ENCODE data around the gene SPTBN5.

The SPTBN5 gene

GRCh38 chr15:41892621-41893421 lies 1.0 kb downstream of the SPTBN5 start:
- Mint-ChIP-seq H3K4me3 (peak overlapping the region; percentile 63 to 84), H3K27ac (peak overlapping the region; percentile 99 to 100), H3K4me1 (ENCODE audit: low read depth in 2 of 2) (peaks cover 47 to 54% of the 10 kb centered on the region in 2 donors), H3K9me3 (no peaks in the 10 kb centered on the region), H3K36me3 (ENCODE audit: insufficient read depth) (peaks cover 30% of the 10 kb centered on the region), H3K27me3 (no peaks in the 10 kb centered on the region)
- ATAC-seq (replicated peaks) (peak; percentile 34), DNase-seq (peak in 2 of 3 experiments; percentile 39 to 45)

- no peaks in the 10 kb centered on the region for H3K27me3 Mint-ChIP-seq
- H3K36me3 Mint-ChIP-seq (ENCODE audit: insufficient read depth): peaks cover 24% of the 10 kb centered on the region
- peak overlapping the region; percentile 99 to 100 for H3K27ac Mint-ChIP-seq
- ATAC-seq (replicated peaks): no peak
- H3K4me1 Mint-ChIP-seq (ENCODE audit: low read depth in 2 of 2): peaks cover 51 to 60% of the 10 kb centered on the region in 2 donors
- DNase-seq: no peak
- peak overlapping the region in 1 of 2 donors; percentile 84 for H3K4me3 Mint-ChIP-seq
- no peaks in the 10 kb centered on the region for H3K9me3 Mint-ChIP-seq
Observed at GRCh38 chr15:41891946-41892345, 1.9 kb downstream of the SPTBN5 start.

DNA sequence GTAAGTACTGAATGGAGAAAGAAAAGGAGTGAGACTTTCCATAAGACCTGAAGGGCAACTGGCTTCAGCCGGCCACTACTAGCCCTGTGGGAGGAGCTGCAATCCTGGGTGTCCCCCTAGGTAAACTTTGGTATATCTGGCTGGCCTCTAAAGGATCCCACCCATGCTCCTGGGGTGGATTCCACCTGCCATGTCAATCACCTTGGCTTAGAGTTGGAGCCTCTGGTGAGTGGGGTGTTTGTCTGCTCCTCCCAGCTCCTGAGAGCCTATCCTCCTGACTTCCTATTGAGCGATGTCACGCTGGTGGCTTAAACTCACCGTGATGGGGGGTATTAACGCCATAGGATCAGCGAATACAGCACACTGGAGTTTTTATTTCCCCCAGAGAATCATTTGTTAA lies 2.6 kb downstream of the SPTBN5 start:
- ATAC-seq (replicated peaks) (no peak), DNase-seq (no peak)
- H3K9me3 Mint-ChIP-seq: no peaks in the 10 kb centered on the region
- H3K36me3 Mint-ChIP-seq (ENCODE audit: insufficient read depth): peaks cover 21% of the 10 kb centered on the region
- H3K4me1 Mint-ChIP-seq (ENCODE audit: low read depth in 2 of 2): peaks cover 51 to 58% of the 10 kb centered on the region in 2 donors
- H3K27ac Mint-ChIP-seq: peak overlapping the region; percentile 99 to 100
- no peaks in the 10 kb centered on the region for H3K27me3 Mint-ChIP-seq
- no peak overlapping the region for H3K4me3 Mint-ChIP-seq

GRCh38 chr15:41890050-41890690 lies 3.7 kb downstream of the SPTBN5 start:
- Mint-ChIP-seq H3K27ac (peak overlapping the region; percentile 84 to 99), H3K36me3 (ENCODE audit: insufficient read depth) (peaks cover 12% of the 10 kb centered on the region), H3K4me1 (ENCODE audit: low read depth in 2 of 2) (peaks cover 50 to 54% of the 10 kb centered on the region in 2 donors), H3K4me3 (no peak overlapping the region), H3K9me3 (no peaks in the 10 kb centered on the region), H3K27me3 (no peaks in the 10 kb centered on the region)
- DNase-seq: no peak
- no peak for ATAC-seq (replicated peaks)

DNA sequence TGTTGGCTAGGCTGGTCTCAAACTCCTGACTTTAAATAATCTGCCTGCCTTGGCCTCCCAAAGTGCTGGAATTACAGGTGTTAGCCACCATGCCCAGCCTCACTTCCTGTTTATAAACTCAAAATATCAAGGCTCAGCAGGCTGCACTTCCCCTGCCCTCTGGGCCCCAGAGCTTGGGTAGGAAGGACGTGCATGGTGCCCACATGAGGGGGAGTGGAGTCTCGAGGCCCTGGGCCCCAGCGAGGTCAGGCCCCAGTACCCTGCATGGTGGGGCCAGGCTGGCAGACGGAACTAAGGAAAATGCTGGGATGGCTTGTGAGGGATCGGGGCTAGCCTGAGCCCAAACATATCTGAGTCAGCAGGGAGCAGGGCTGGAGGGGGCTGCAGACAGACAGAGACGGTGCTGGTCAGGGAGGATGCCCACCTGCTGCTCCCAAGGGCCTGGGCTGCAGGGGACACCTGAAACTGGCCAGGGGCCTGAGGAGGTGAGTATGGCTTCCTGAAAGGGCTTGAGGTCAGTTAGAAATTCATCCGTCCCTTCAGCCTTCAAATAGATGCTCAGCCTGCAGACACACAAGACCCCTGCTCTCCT lies 5.1 kb downstream of the SPTBN5 start:
- H3K9me3 Mint-ChIP-seq: no peaks in the 10 kb centered on the region
- ATAC-seq (replicated peaks) (peak; percentile 37), DNase-seq (no peak)
- H3K4me3 Mint-ChIP-seq: peak overlapping the region; percentile 46 to 63
- peaks cover 4% of the 10 kb centered on the region for H3K36me3 Mint-ChIP-seq (ENCODE audit: insufficient read depth)
- no peaks in the 10 kb centered on the region for H3K27me3 Mint-ChIP-seq
- H3K4me1 Mint-ChIP-seq (ENCODE audit: low read depth in 2 of 2): peaks cover 39 to 45% of the 10 kb centered on the region in 2 donors
- peak overlapping the region; percentile 84 to 99 for H3K27ac Mint-ChIP-seq

GRCh38 chr15:41887893-41888292 lies 6.0 kb downstream of the SPTBN5 start:
- Mint-ChIP-seq H3K4me1 (ENCODE audit: low read depth in 2 of 2) (peaks cover 30 to 39% of the 10 kb centered on the region in 2 donors), H3K27ac (peak overlapping the region; percentile 84 to 99), H3K9me3 (no peaks in the 10 kb centered on the region), H3K4me3 (no peak overlapping the region), H3K27me3 (no peaks in the 10 kb centered on the region), H3K36me3 (ENCODE audit: insufficient read depth) (peaks cover 4% of the 10 kb centered on the region)
- ATAC-seq (replicated peaks) (no peak), DNase-seq (no peak)

DNA sequence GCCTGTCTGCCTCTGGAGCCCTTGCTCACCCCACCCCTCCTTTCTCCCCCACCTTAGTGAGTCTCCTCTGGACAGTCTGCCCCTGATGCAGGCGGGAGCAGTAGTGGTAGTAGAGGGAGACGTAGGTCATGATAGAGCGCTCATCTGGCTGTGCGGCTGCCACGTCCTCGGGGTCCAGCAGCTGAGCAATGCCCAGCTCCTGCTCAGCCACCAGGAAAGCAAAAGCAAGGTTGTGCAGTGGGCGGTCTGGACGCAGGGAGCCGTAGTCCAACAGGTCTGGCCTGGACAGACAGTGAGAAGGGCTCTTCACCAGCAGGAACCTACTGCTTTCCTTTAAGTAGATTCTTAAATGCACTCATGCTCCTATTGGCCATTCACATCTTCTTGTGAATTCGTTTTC lies 6.7 kb downstream of the SPTBN5 start:
- Mint-ChIP-seq H3K4me1 (ENCODE audit: low read depth in 2 of 2) (peaks cover 23 to 32% of the 10 kb centered on the region in 2 donors), H3K4me3 (peak overlapping the region in 1 of 2 donors; percentile 37), H3K9me3 (no peaks in the 10 kb centered on the region), H3K27me3 (no peaks in the 10 kb centered on the region), H3K36me3 (ENCODE audit: insufficient read depth) (peaks cover 4% of the 10 kb centered on the region), H3K27ac (peak overlapping the region; percentile 82 to 99)
- no peak for DNase-seq
- no peak for ATAC-seq (replicated peaks)

- Mint-ChIP-seq H3K36me3 (ENCODE audit: insufficient read depth) (peaks cover 4% of the 10 kb centered on the region), H3K4me1 (ENCODE audit: low read depth in 2 of 2) (peaks cover 20 to 32% of the 10 kb centered on the region in 2 donors), H3K27me3 (no peaks in the 10 kb centered on the region), H3K9me3 (no peaks in the 10 kb centered on the region), H3K27ac (peak overlapping the region in 1 of 2 donors; percentile 99), H3K4me3 (no peak overlapping the region)
- DNase-seq (no peak), ATAC-seq (replicated peaks) (no peak)
Observed at GRCh38 chr15:41886741-41887140, 7.1 kb downstream of the SPTBN5 start.

DNA sequence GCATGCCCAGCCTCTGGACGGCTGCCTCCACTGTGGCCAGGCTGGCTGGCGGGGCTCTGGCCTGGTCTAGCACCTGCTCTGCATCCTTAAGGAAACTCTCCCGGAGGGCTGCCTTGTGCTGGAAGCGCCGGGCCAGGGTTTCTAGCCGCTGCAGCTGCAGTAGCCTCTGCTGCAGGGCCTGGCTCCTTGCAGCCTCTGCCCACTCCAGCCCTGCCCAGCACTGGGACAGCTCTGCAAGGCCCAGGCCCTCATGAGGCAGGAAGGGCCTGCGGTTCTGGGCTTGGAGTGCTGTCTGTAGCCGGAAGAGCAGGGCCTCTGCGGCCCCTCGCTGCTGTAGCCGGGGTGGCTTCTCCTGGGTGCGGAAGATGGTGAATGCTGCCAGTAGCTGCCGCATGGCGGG lies 8.0 kb downstream of the SPTBN5 start:
- H3K36me3 Mint-ChIP-seq (ENCODE audit: insufficient read depth): peaks cover 4% of the 10 kb centered on the region
- H3K4me1 Mint-ChIP-seq (ENCODE audit: low read depth in 2 of 2): peaks cover 20 to 39% of the 10 kb centered on the region in 2 donors
- DNase-seq (no peak), ATAC-seq (replicated peaks) (no peak)
- peak overlapping the region in 1 of 2 donors; percentile 99 for H3K27ac Mint-ChIP-seq
- H3K27me3 Mint-ChIP-seq: peaks cover 8 to 9% of the 10 kb centered on the region in 2 donors
- no peaks in the 10 kb centered on the region for H3K9me3 Mint-ChIP-seq
- no peak overlapping the region for H3K4me3 Mint-ChIP-seq

GRCh38 chr15:41885321-41885720 lies 8.5 kb downstream of the SPTBN5 start:
- peaks cover 20 to 40% of the 10 kb centered on the region in 2 donors for H3K4me1 Mint-ChIP-seq (ENCODE audit: low read depth in 2 of 2)
- DNase-seq: no peak

GRCh38 chr15:41884458-41884857 lies 9.4 kb downstream of the SPTBN5 start:
- H3K9me3 Mint-ChIP-seq: no peaks in the 10 kb centered on the region
- no peak overlapping the region for H3K4me3 Mint-ChIP-seq
- H3K36me3 Mint-ChIP-seq (ENCODE audit: insufficient read depth): peaks cover 4% of the 10 kb centered on the region
- H3K27ac Mint-ChIP-seq: peak overlapping the region in 1 of 2 donors; percentile 14
- H3K4me1 Mint-ChIP-seq (ENCODE audit: low read depth in 2 of 2): peaks cover 20 to 37% of the 10 kb centered on the region in 2 donors
- DNase-seq (no peak), ATAC-seq (replicated peaks) (no peak)
- H3K27me3 Mint-ChIP-seq: peaks cover 12 to 22% of the 10 kb centered on the region in 2 donors

More at GRCh38 chr15:41885321-41885720, 8.5 kb downstream of the SPTBN5 start:
- Mint-ChIP-seq H3K9me3 (no peaks in the 10 kb centered on the region), H3K4me3 (no peak overlapping the region), H3K27me3 (peaks cover 12 to 14% of the 10 kb centered on the region in 2 donors), H3K36me3 (ENCODE audit: insufficient read depth) (peaks cover 4% of the 10 kb centered on the region), H3K27ac (no peak overlapping the region)
- ATAC-seq (replicated peaks): no peak

- Mint-ChIP-seq H3K4me3 (no peak overlapping the region), H3K27ac (no peak overlapping the region), H3K27me3 (peaks cover 12 to 24% of the 10 kb centered on the region in 2 donors), H3K36me3 (ENCODE audit: insufficient read depth) (peaks cover 4% of the 10 kb centered on the region), H3K9me3 (no peaks in the 10 kb centered on the region), H3K4me1 (ENCODE audit: low read depth in 2 of 2) (peaks cover 13 to 29% of the 10 kb centered on the region in 2 donors)
- DNase-seq: no peak
- no peak for ATAC-seq (replicated peaks)
Observed at GRCh38 chr15:41883484-41883825, 10.4 kb downstream of the SPTBN5 start.

DNA sequence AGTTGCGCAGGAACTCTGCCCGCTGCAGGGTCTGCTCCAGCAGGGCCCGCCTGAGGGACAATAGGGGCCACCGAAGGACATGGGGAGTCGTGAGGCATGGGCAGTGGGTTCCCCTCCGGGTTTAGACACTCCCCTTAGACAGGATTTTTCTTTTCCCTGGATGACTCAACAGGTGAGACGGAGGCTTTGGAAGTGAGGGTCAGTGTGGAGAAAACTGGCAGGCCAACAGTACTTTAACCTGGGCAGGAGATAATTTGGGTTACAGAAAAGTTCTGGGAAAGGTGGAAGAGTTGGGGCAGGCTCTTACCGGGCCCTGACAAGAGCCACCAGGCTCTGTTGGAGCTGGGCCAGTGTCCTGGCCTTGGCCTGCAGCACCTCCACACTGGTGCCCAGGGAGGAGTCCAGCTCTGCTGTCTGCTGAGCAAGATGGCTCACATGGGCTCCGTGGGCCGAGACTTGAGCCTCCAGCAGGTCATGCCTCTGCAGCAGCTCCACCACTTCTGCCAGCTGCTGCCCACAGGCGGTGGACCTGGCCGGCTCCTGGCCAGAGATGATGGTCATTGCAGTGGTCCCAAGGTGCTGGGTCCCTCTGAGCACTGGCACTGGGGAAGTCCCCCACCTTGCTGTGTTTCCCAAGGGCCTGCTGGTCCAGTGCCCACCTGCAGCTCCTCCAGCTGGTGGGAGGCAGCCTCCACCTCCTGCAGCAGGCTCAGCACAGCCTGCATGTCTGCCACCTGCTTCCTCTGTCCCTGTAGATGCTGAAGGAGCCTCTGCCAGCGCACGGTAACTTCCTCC lies 11.0 kb downstream of the SPTBN5 start:
- Mint-ChIP-seq H3K36me3 (ENCODE audit: insufficient read depth) (peaks cover 4% of the 10 kb centered on the region), H3K9me3 (no peaks in the 10 kb centered on the region), H3K4me3 (peak overlapping the region in 1 of 2 donors; percentile 14), H3K4me1 (ENCODE audit: low read depth in 2 of 2) (peaks cover 8 to 23% of the 10 kb centered on the region in 2 donors), H3K27ac (no peak overlapping the region), H3K27me3 (peaks cover 12 to 24% of the 10 kb centered on the region in 2 donors)
- ATAC-seq (replicated peaks): no peak
- no peak for DNase-seq

All from effector memory CD8-positive, alpha-beta T cell (primary cell).